ENCODE data around the gene AKAP17A. TPM values are rescaled to one million over a fixed set of nuclear protein-coding genes. Genes with fewer than 3 reads are reported as not detected.
"Not testable (repeated sequence)": the region's sequence is repeated elsewhere in the genome, so short reads cannot be mapped to it uniquely, and the experiment has no call there.

AKAP17A gene
- total and polyA plus RNA-seq, 5 donors: 18.9 to 21.3 (median 20.3) TPM

DNA sequence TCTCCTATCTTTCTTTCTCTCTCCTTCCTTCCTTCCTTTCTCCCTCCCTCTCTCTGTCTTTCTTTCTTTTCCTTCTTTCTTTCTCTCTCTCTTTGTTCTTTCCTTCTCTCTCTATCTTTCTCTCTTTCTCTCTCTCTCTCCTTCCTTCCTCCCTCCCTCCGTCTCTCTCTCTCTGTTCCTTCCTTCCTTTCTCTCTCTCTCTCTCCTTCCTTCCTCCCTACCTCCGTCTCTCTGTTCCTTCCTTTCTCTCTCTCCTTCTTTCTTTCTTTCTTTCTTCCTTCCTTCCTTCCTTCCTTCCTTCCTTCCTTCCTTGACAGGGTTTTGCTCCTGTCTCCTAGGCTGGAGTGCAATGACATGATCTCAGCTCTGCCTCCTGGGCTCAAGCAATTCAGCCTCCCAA, 30.2 kb upstream of the AKAP17A start:
- Histone ChIP-seq H3K9me3 (ENCODE audit: control insufficient read depth, low read length) (no peaks in the 10 kb centered on the region), H3K27me3 (ENCODE audit: control insufficient read depth, insufficient read depth) (no peaks in the 10 kb centered on the region), H3K27ac (ENCODE audit: low read length) (no peak overlapping the region), H3K4me3 (ENCODE audit: low read length) (no peak overlapping the region), H3K4me1 (ENCODE audit: control insufficient read depth, insufficient read depth, low read length) (no peaks in the 10 kb centered on the region)
- ATAC-seq: no peak
- DNase-seq: no peak
- 37% methylated on average over 2 of the region's 2 CpGs for WGBS
- intact Hi-C loops (cut with DNase I): no loop called here

DNA sequence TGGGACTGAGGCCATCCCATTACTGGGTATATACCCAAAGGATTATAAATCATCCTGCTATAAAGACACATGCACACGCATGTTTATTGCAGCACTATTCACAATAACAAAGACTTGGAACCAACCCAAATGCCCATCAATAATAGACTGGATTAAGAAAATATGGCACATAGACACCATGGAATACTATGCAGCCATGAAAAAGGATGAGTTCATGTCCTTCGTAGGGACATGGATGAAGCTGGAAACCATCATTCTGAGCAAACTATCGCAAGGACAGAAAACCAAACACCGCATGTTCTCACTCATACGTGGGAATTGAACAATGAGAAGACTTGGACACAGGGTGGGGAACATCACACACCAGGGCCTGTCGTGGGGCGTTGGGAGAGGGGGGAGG, 27.3 kb upstream of the AKAP17A start:
- H3K9me3 ChIP-seq (ENCODE audit: control insufficient read depth, low read length); DNase-seq; ATAC-seq; H3K4me1 ChIP-seq (ENCODE audit: control insufficient read depth, insufficient read depth, low read length); H3K27me3 ChIP-seq (ENCODE audit: control insufficient read depth, insufficient read depth); H3K4me3 ChIP-seq (ENCODE audit: low read length); intact Hi-C loops (cut with DNase I); H3K27ac ChIP-seq (ENCODE audit: low read length): not testable (repeated sequence)
- WGBS: 88% methylated on average over 7 of the region's 7 CpGs

DNA sequence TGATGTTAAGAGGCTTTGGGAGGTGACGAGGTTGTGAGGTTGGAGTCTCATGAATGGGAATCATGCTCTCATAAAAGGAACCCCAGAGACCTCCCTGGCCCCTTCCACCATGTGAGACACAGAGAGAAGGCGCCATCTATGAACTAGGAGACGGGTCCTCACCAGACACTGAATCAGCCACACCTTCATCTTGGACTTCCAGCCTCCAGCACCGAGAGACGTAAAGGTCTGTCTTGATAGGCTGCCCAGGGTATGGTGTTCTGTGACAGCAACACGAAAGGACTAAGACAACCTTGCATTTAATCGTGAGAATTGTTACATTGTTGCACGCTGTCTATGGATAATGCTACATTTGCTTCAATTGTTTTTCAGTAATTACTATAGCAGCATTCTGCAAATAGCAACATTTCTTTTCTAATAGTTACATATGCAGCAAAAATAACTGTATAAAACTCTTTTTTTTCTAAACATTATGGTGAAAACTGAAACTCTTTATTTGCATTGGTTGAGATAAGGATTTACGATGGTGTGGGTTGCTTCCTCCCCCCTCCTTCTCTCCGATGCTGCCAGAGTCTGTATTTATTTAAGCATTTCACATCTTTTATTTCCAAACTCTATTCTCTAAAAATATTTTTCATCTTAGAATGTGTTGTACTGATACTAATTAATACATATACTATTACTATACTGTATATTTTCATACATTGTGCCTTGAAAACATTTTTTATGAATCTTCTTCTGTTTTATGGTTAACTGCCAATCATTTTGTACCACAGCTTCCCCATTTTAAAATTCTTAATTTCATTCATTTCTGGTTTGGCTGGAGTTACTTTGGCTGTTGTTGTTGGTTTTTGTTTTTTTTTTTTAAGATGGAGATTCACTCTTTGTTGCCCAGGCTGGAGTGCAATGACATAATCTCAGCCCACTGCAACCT, 26.4 kb upstream of the AKAP17A start:
- Histone ChIP-seq H3K4me1 (ENCODE audit: control insufficient read depth, insufficient read depth, low read length) (no peaks in the 10 kb centered on the region), H3K27ac (ENCODE audit: low read length) (no peak overlapping the region), H3K4me3 (ENCODE audit: low read length) (no peak overlapping the region), H3K9me3 (ENCODE audit: control insufficient read depth, low read length) (no peaks in the 10 kb centered on the region), H3K27me3 (ENCODE audit: control insufficient read depth, insufficient read depth) (no peaks in the 10 kb centered on the region)
- intact Hi-C loops (cut with DNase I): no loop called here
- no peak for ATAC-seq
- DNase-seq: no peak
- 57% methylated on average over 10 of the region's 10 CpGs for WGBS

DNA sequence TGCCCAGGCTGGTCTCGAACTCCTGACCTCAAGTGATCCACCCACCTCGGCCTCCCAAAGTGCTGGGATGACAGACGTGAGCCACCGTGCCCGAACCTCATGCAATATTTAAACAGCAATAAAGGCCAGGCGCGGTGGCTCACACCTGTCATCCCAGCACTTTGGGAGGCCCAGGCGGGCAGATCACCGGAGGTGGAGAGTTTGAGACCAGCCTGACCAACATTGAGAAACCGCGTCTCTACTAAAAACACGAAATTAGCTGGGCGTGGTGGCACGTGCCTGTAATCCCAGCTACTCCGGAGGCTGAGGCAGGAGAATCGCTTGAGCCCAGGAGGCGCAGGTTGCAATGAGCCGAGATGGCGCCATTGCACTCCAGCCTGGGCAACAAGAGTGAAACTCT, 17.2 kb upstream of the AKAP17A start:
- ATAC-seq; intact Hi-C loops (cut with DNase I); H3K27ac ChIP-seq (ENCODE audit: low read length); H3K4me1 ChIP-seq (ENCODE audit: control insufficient read depth, insufficient read depth, low read length); DNase-seq; H3K9me3 ChIP-seq (ENCODE audit: control insufficient read depth, low read length); H3K27me3 ChIP-seq (ENCODE audit: control insufficient read depth, insufficient read depth); H3K4me3 ChIP-seq (ENCODE audit: low read length): not testable (repeated sequence)
- WGBS: 92% methylated on average over 19 of the region's 19 CpGs

DNA sequence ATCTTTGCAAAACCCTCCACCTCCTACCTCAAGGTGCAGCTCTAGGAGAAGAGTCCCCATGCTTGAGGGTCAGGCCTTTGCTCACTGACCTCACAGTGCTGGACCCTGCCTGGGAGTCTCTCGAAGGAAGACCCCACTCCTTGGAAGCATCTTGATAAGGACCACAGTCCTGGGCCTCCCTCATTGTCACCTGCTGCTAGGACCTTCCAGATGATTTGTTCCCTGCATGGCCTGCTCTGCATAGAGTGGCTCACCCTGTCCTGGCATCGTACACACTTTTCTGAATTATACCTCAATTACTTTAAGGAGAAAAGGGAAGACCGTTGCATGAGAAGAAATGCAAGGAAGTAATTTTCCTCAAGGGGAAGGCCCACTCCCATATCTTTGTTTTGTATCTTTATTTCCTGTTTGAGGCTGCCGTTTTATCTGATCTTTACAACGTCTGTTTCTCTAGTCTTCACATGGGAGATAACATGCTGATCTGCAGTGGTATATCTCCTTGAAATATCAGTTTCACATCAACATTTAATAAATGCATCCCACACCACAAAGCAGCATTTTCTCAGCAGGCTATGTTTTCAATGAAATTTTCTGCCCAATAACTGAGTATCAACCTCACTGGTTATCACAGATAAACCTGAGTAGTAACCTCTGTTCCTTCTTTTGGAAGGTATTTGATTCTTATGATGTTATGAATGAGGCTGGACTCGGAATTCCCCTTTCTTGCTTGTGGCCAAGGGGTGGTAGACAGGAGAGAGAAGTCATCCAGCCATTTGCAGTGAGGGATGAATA, 15.0 kb upstream of the AKAP17A start:
- intact Hi-C loops (cut with DNase I): loop anchor here in 1 of 4 donors (5.0 kb wide), 1 partner anchor 119 kb away; no protein-coding TSS in a partner anchor
- ATAC-seq (no peak), DNase-seq (no peak)
- no peak overlapping the region for H3K27ac ChIP-seq (ENCODE audit: low read length)
- no peak overlapping the region for H3K4me3 ChIP-seq (ENCODE audit: low read length)
- WGBS: 57% methylated on average over 6 of the region's 6 CpGs
- no peaks in the 10 kb centered on the region for H3K9me3 ChIP-seq (ENCODE audit: control insufficient read depth, low read length)
- H3K4me1 ChIP-seq (ENCODE audit: control insufficient read depth, insufficient read depth, low read length): no peaks in the 10 kb centered on the region
- H3K27me3 ChIP-seq (ENCODE audit: control insufficient read depth, insufficient read depth): no peaks in the 10 kb centered on the region

DNA sequence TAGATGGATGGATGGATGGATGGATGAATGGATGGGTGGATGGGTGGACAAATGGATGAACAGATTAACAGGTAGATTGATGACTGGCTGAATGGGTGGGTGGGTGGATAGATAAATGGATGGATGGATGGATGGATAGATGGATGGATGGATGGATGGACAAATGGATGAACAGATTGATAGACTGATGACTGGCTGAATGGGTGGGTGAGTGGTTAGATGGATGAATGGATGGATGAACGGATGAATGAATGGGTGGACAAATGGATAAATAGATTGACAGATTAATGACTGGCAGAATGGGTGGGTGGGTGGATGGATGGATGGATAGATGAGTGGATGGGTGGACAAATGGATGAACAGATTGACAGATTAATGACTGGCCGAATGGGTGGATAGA, 13.6 kb upstream of the AKAP17A start:
- no peak overlapping the region for H3K4me3 ChIP-seq (ENCODE audit: low read length)
- no peak overlapping the region for H3K27ac ChIP-seq (ENCODE audit: low read length)
- intact Hi-C loops (cut with DNase I): loop anchor here in 1 of 4 donors (5.0 kb wide), 1 partner anchor 121 kb away; no protein-coding TSS in a partner anchor
- DNase-seq (no peak), ATAC-seq (no peak)
- no peaks in the 10 kb centered on the region for H3K9me3 ChIP-seq (ENCODE audit: control insufficient read depth, low read length)
- WGBS: 56% methylated on average over 2 of the region's 2 CpGs
- no peaks in the 10 kb centered on the region for H3K27me3 ChIP-seq (ENCODE audit: control insufficient read depth, insufficient read depth)
- H3K4me1 ChIP-seq (ENCODE audit: control insufficient read depth, insufficient read depth, low read length): no peaks in the 10 kb centered on the region

DNA sequence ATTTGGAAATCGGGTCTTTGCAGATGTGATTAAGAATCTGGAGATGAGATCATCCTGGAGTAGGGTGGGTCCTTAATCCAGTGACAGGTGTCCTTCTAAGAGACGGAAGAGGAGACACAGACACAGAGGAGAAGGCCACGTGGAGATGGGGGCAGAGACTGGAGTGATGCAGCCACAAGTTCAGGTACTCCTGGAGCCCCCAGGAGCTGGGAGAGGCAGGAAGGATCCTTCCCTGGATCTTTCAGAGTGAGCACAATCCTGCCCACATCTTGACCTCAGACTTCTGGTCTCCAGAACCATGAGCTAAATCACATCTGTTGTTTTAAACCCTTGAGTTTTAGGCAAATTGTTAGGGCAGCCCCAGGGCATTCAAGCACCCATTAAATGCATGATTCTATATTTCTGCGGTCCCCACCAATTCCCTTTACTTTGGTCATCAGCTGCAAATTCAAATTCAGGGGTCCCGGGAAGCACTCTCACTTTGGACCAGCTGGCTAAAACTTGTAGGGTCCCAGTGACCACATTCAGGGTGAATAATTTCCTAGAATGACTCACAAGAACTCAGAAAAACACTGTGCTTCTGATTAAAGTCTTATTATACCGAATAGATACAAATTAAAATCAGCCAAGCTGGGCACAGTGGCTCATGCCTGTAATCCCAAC, 12.8 kb upstream of the AKAP17A start:
- ATAC-seq (no peak), DNase-seq (no peak)
- Histone ChIP-seq H3K27ac (ENCODE audit: low read length) (no peak overlapping the region), H3K9me3 (ENCODE audit: control insufficient read depth, low read length) (no peaks in the 10 kb centered on the region), H3K27me3 (ENCODE audit: control insufficient read depth, insufficient read depth) (no peaks in the 10 kb centered on the region), H3K4me3 (ENCODE audit: low read length) (no peak overlapping the region), H3K4me1 (ENCODE audit: control insufficient read depth, insufficient read depth, low read length) (no peaks in the 10 kb centered on the region)
- intact Hi-C loops (cut with DNase I): loop anchor here in 1 of 4 donors (5.0 kb wide), 1 partner anchor 121 kb away; no protein-coding TSS in a partner anchor
- 69% methylated on average over 6 of the region's 6 CpGs for WGBS

DNA sequence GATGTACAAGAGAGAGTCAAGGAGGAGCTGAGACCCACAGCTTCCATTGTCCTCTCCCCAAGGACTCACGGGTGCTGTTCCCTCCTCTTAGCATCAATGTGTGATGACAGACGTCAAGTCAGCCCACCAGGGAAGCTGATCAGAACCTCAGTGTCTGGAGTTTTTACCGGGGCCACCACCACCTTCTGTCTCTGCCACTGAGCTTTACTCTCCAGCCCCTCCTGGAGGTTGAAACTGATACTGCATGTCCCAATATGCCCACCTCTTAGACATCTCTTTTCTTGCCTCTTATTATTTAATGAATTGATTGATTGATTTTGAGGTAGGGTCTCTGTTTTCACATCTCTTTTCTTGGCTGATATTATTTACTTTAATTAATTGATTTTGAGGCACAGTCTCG, 10.3 kb upstream of the AKAP17A start:
- no peaks in the 10 kb centered on the region for H3K4me1 ChIP-seq (ENCODE audit: control insufficient read depth, insufficient read depth, low read length)
- 36% methylated on average over 4 of the region's 4 CpGs for WGBS
- ATAC-seq (peak; percentile 38 to 43), DNase-seq (no peak)
- no peaks in the 10 kb centered on the region for H3K27me3 ChIP-seq (ENCODE audit: control insufficient read depth, insufficient read depth)
- intact Hi-C loops (cut with DNase I): loop anchor here in 1 of 4 donors (5.0 kb wide), 1 partner anchor 129 kb away; the partner anchor contains the start of gene ASMTL
- H3K27ac ChIP-seq (ENCODE audit: low read length): no peak overlapping the region
- H3K9me3 ChIP-seq (ENCODE audit: control insufficient read depth, low read length): no peaks in the 10 kb centered on the region
- H3K4me3 ChIP-seq (ENCODE audit: low read length): no peak overlapping the region

DNA sequence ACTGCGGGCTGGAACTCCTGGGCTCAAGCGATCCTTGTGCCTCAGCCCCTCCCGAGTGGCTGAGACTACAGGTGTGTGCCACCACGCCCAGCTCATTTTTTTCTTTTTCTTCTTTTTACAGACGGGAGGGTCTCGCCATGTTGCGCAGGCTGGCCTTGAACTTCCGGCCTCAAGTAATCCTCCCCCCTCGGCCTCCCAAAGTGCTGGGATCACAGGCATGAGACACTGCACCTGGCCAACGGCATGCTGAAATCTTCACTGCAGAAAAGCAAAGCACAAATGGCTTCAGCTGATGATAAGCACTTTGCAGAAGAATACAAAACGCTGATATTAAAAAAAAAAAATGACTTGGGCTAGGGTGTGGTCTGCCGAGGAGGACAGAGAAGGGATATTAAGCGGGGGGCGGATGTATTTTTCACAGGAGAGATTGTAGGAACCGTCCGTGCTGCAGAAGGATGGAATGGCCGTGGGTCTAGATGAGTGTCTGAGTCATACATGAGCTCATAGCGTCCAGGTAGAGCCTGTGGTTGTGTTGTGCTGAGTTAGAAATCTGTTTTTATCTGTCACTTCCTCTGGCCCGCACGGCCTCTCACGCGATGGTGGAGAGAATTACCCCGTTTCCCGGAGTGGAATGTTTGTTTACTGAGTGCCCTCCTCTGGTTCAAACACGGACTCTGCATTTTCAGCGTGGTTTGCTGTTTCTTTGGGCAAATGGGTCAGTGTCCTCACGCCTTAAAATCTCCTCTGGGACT, 8.5 kb upstream of the AKAP17A start:
- ATAC-seq: no peak
- Histone ChIP-seq H3K27ac (ENCODE audit: low read length) (no peak overlapping the region), H3K4me3 (ENCODE audit: low read length) (no peak overlapping the region), H3K9me3 (ENCODE audit: control insufficient read depth, low read length) (no peaks in the 10 kb centered on the region), H3K4me1 (ENCODE audit: control insufficient read depth, insufficient read depth, low read length) (no peaks in the 10 kb centered on the region), H3K27me3 (ENCODE audit: control insufficient read depth, insufficient read depth) (no peaks in the 10 kb centered on the region)
- 50% methylated on average over 26 of the region's 27 CpGs for WGBS
- intact Hi-C loops (cut with DNase I): loop anchor here in 1 of 4 donors (5.0 kb wide), 1 partner anchor 131 kb away; the partner anchor contains the start of gene ASMTL
- DNase-seq: no peak

Measured in right cardiac atrium (tissue), 5 donors.